Superior temporal gyrus (tissue), 1 donor: Measurements from ENCODE around the gene ZBTB18.
A peak's percentile ranks its signal among the peaks of the same experiment; 100 is the strongest.
"Not testable (repeated sequence)": the region's sequence is repeated elsewhere in the genome, so short reads cannot be mapped to it uniquely, and the experiment has no call there.

Experiments
- DNase-seq: peaks from one replicate; pipeline ENCODE4 v3.0.0-alpha.2; 2016; ENCODE audit errors: extremely low spot score

Gene ZBTB18

GRCh38 chr1:244041466-244042120, 9.5 kb upstream of the ZBTB18 start:
- no peak for DNase-seq

- no peak for DNase-seq
Observed at GRCh38 chr1:244042293-244042692, 8.8 kb upstream of the ZBTB18 start.

- no peak for DNase-seq
Observed at GRCh38 chr1:244044423-244044822, 6.7 kb upstream of the ZBTB18 start.

- not testable (repeated sequence) for DNase-seq
Observed at GRCh38 chr1:244046254-244046653, 4.8 kb upstream of the ZBTB18 start.

- DNase-seq = peak; percentile 53
Observed at GRCh38 chr1:244046907-244047611, 4.0 kb upstream of the ZBTB18 start.

- DNase-seq = peak; percentile 94
Observed at GRCh38 chr1:244047621-244048255, 3.3 kb upstream of the ZBTB18 start.

- DNase-seq = no peak
Observed at GRCh38 chr1:244048256-244049161, 2.6 kb upstream of the ZBTB18 start.

- DNase-seq = peak; percentile 50
Observed at GRCh38 chr1:244049162-244050013, 1.7 kb upstream of the ZBTB18 start.

- peak; percentile 71 for DNase-seq
Observed at GRCh38 chr1:244050014-244050834, 859 bp upstream of the ZBTB18 start.

GRCh38 chr1:244052016-244052727, 1.1 kb downstream of the ZBTB18 start:
- peak; percentile 76 for DNase-seq

- DNase-seq = peak; percentile 62
Observed at GRCh38 chr1:244052728-244053312, 1.7 kb downstream of the ZBTB18 start.

- peak; percentile 93 for DNase-seq
Observed at GRCh38 chr1:244053831-244054230, 2.7 kb downstream of the ZBTB18 start.

GRCh38 chr1:244054247-244054923, 3.3 kb downstream of the ZBTB18 start:
- DNase-seq = peak; percentile 67

GRCh38 chr1:244054924-244055263, 3.8 kb downstream of the ZBTB18 start:
- DNase-seq = no peak

GRCh38 chr1:244056577-244056976, 5.5 kb downstream of the ZBTB18 start:
- DNase-seq = no peak

GRCh38 chr1:244057474-244058385, 6.6 kb downstream of the ZBTB18 start:
- peak; percentile 52 for DNase-seq

GRCh38 chr1:244060117-244060516, 9.0 kb downstream of the ZBTB18 start:
- DNase-seq = no peak
